Cardiac septum (tissue), 1 donor: ENCODE results near the gene SLC8A1. TPM values are rescaled to one million over a fixed set of nuclear protein-coding genes. Genes with fewer than 3 reads are reported as not detected.

Experiments
- DNase-seq: peaks from one replicate; pipeline ENCODE4 v3.0.0-alpha.2; 2020; ENCODE audit warnings: low spot score
- intact Hi-C: fragments of 100-400 bp; cut with DNase I; formaldehyde crosslinking; loops from one replicate; pipeline ENCODE4 v1.14.0; 2022
- total RNA-seq: library from RNA; stranded (reverse); fragmentation: NEBNext Ultra II Directional; extraction: Animal tissue kit (Norgen Biotek cat#: 25700); gene quantifications from one replicate; pipeline ENCODE4 v1.2.1, GENCODE V29; 2021
- donor health status: DM: no; HTN: no; CAD: no.

The SLC8A1 gene
- total RNA-seq, 1 donor from 2014 or later, result 906 TPM

GRCh38 chr2:40292291-40292690, 159.6 kb downstream of the SLC8A1 start:
- intact Hi-C loops, result no loop called here
- DNase-seq, result no peak

GRCh38 chr2:40289771-40290404, 162.0 kb downstream of the SLC8A1 start:
- intact Hi-C loops, result loop anchor here (10.0 kb wide), 2 partner anchors 145 to 265 kb away; no protein-coding TSS in a partner anchor
- no peak for DNase-seq

GRCh38 chr2:40287773-40288172, 164.1 kb downstream of the SLC8A1 start:
- no peak for DNase-seq
- intact Hi-C loops, result loop anchor here (10.0 kb wide), 2 partner anchors 147 to 267 kb away; no protein-coding TSS in a partner anchor

DNA sequence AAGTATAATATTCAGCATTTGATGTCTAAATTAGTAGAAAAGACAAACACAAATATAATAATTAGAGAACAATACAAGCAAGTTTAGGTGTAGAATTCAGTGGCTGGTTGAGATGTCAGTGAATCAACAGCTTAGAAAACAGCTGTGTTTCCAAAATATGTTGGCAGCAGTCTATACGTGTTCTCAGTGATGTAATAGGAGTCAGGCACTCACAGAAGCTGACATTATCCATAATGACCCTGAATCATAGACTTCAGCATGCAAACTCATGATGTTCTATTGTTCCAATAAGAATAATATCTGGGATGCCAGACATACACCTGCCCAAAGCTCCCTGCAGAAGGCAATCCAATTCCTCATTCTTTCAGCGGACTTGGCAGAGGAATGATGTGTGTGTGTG, 164.7 kb downstream of the SLC8A1 start:
- DNase-seq, result no peak
- intact Hi-C loops, result loop anchor here (10.0 kb wide), 2 partner anchors 148 to 268 kb away; no protein-coding TSS in a partner anchor

- DNase-seq, result no peak
- intact Hi-C loops, result loop anchor here (10.0 kb wide), 2 partner anchors 148 to 268 kb away; no protein-coding TSS in a partner anchor
Measured at GRCh38 chr2:40286721-40287120, 165.2 kb downstream of the SLC8A1 start.

GRCh38 chr2:40285391-40285790, 166.5 kb downstream of the SLC8A1 start:
- intact Hi-C loops, result loop anchor here (10.0 kb wide), 2 partner anchors 149 to 269 kb away; no protein-coding TSS in a partner anchor
- DNase-seq, result no peak

DNA sequence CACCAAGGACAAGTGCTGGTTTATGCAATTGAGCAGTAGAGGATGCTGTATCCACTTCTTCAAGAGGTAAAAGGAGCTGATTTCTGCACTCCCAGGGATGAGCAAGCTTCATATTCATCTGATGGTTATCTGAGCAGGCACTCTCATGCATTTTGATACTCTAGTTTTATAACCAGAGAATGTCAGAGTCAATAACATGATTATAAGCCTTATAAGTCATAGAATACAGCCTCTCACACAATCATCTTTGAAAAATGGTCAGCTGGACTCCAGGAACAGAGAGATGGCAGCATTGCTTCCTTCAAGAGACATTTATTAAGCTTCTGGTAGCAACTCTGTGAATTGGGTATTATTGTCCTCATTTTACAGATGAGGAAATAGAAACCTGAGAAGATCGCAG, 167.1 kb downstream of the SLC8A1 start:
- intact Hi-C loops, result loop anchor here (5.0 to 10.0 kb wide), 5 partner anchors 42 to 270 kb away; no protein-coding TSS in a partner anchor

GRCh38 chr2:40283111-40283909, 168.6 kb downstream of the SLC8A1 start:
- intact Hi-C loops, result loop anchor here (2.0 to 10.0 kb wide), 6 partner anchors 41 to 271 kb away; no protein-coding TSS in a partner anchor

More for the DNA sequence above, 167.1 kb downstream of the SLC8A1 start:
- no peak for DNase-seq

GRCh38 chr2:40282428-40282827, 169.5 kb downstream of the SLC8A1 start:
- DNase-seq, result no peak
- intact Hi-C loops, result loop anchor here (2.0 to 10.0 kb wide), 6 partner anchors 40 to 272 kb away; no protein-coding TSS in a partner anchor

More at GRCh38 chr2:40283111-40283909, 168.6 kb downstream of the SLC8A1 start:
- no peak for DNase-seq

- DNase-seq, result no peak
- intact Hi-C loops, result loop anchor here (5.0 to 10.0 kb wide), 5 partner anchors 39 to 274 kb away; no protein-coding TSS in a partner anchor
Measured at GRCh38 chr2:40281021-40281940, 170.6 kb downstream of the SLC8A1 start.

DNA sequence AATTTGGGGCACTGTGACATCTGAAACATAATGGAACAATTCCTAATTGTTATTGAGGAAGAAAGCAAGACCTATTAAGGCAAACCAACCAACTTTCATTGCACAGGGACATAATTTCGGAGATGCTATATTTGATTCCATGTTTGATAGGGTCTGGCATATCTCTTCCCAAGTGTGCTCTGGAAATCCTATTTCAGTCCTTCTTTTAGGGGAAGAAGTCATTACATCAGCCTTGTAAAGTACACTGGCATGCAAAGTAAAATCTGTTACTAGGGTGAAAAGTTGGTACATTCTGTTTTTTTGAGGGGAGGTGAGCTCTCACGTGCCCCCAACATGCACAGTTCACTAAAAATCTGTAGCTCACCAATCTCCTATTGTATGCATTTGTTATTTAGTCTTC, 172.4 kb downstream of the SLC8A1 start:
- intact Hi-C loops, result no loop called here

GRCh38 chr2:40279001-40279400, 172.9 kb downstream of the SLC8A1 start:
- no peak for DNase-seq
- intact Hi-C loops, result no loop called here

More for the DNA sequence above, 172.4 kb downstream of the SLC8A1 start:
- DNase-seq, result no peak

DNA sequence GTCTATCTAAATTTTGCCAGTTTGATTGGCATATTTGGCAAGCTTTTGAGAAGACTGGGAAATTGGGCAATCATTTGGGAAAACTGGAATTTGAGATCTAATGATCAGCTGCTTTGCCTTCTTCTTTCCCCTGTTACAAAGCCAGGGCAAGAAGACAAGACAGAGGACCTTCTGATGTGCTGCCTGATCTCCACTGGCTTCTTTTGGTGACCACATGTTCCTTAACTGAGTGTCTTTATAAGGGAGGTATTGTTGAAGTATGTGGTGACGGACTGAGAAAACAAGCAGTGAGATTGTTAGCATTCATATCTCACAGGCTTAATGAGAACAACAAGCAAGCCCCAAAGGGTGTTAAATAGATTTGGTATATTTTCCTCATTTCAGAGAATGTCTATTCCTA, 175.8 kb downstream of the SLC8A1 start:
- no peak for DNase-seq
- intact Hi-C loops, result no loop called here

GRCh38 chr2:40274270-40274669, 177.6 kb downstream of the SLC8A1 start:
- no peak for DNase-seq
- intact Hi-C loops, result no loop called here

GRCh38 chr2:40273734-40274182, 178.1 kb downstream of the SLC8A1 start:
- intact Hi-C loops, result no loop called here
- DNase-seq, result no peak

DNA sequence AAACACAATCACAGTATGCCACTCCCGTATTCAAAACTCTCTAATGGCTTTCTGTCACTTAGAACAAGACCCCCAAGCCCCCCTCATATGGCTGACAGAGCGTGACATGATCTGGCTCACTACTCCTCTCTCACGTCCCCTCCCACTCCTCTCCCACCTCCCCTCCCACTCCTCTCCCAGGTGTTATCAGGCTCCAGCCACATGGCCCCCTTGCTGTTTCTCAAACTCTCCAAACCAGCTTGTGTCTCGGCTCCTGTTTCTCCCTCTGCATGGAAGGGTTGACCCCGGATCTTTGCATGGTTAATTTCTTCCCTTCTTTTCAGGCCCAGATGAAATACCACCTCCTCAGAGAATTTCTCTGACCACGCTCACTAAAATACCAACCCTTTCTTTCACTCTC, 180.8 kb downstream of the SLC8A1 start:
- intact Hi-C loops, result no loop called here
- no peak for DNase-seq

DNA sequence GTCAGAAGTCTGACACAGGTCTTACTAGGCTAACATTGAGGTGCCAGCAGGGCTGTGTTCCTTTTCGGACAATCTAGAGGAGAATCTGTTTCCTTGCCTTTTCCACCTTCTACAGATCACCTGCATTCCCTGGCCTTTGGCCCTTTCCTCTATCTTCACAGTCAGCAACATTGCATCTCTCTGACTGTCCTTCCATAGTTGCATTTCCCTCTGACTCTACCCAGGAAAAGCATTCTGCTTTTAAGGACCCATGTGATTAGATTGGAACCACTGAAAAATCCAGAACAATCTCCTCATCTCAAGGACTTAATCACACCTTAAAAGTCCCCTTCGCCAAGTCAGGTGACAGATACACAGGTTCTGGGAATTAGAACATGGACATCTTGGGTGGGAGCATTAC, 181.5 kb downstream of the SLC8A1 start:
- intact Hi-C loops, result no loop called here
- no peak for DNase-seq

DNA sequence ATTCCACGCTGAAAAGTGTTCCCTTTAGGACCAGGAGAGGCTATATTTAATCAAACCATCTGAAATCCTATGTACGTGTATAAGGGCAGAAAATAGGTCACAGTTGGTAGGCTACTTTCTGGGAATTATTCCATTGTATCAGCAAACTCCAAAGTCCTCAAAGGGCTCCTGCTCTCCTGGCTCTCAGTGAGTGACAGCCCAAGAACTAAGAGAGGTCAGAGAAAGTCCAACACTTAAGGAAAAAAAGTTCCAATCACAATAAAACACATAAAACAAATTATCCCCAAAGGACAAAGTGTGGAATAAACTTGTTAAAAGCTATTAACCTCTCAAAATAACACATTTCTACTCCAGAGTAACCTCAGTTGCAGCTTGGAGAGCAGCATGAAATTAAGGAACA, 183.3 kb downstream of the SLC8A1 start:
- intact Hi-C loops, result no loop called here
- no peak for DNase-seq

DNA sequence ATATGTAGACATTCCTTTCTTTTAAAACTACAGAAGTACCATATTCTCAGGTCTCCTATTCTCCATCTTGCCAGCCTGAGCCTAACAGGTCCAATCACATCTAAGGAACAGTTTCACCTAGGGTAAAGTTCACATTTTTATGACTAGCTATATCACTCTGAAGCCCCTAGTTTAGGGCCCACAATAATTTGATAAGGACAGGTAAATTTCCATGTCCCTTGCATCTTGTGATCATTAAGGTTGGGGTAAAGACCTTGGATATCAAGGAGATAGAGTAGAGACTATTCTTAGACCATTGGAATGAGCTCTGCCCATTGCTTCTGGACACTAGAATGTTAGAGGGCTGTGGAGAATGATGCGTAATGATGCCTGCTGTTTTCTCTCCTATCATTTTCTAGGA, 185.7 kb downstream of the SLC8A1 start:
- intact Hi-C loops, result no loop called here
- DNase-seq, result no peak
